Cardiac muscle cell (in vitro differentiated cells and primary cell): Measurements from ENCODE around the gene TRA2B. TPM values are rescaled to one million over a fixed set of nuclear protein-coding genes. Genes with fewer than 3 reads are reported as not detected.

Experiments
- polyA plus RNA-seq: library from polyadenylated mRNA; unstranded; fragments of >200 nt; fragmentation: Nextera tagmentation; extraction: Ambion mirVana; gene quantifications from 2 replicates; pipeline ENCODE4 v1.2.1, GENCODE V29; 2016
- total RNA-seq: library from RNA; depleted of rRNA; stranded (reverse); fragments of >200 nt; gene quantifications from 2 replicates; pipeline ENCODE4 v1.2.3, GENCODE V29; 2016

The TRA2B gene
- total and polyA plus RNA-seq, 2 experiments from 2014 or later = 129 to 320 TPM

Other genes starting within 250 kb of the TRA2B start
- 77.1 and 119 TPM in 2 replicates for gene IGF2BP2, start 113.0 kb downstream of the TRA2B start, total RNA-seq
- gene IGF2BP2, start 113.0 kb downstream of the TRA2B start, polyA plus RNA-seq = 129 and 164 TPM in 2 replicates
- 16.3 and 53.2 TPM in 2 replicates for gene ETV5, start 171.1 kb upstream of the TRA2B start, total RNA-seq
- gene ETV5, start 171.1 kb upstream of the TRA2B start, polyA plus RNA-seq = 16.1 and 29.3 TPM in 2 replicates